Uterus (tissue), 4 donors: ENCODE results near the gene RNF13. TPM values are rescaled to one million over a fixed set of nuclear protein-coding genes. Genes with fewer than 3 reads are reported as not detected.

Experiments used
- DNase-seq, 2 donors: peaks; one replicate each; pipeline ENCODE4 v3.0.0-alpha.2; 2019 to 2020
- H3K27ac ChIP-seq, 2 donors: fragments of 200-600 bp; sonication (generic); 1 replicate in 1 of 2; 2 replicates in 1 of 2; pipeline ENCODE4 v1.5.1; 2016 to 2018
- H3K27me3 ChIP-seq, 2 donors: fragments of 200-600 bp; sonication (generic); one replicate each; pipeline ENCODE4 v1.5.1; 2018 to 2019; ENCODE audit warnings: control low read depth in 1 of 2
- H3K36me3 ChIP-seq, 2 donors: fragments of 200-600 bp; sonication (generic); one replicate each; pipeline ENCODE4 v1.5.1; 2019; ENCODE audit warnings: control low read depth in 1 of 2
- H3K4me1 ChIP-seq, 2 donors: fragments of 200-600 bp; sonication (generic); one replicate each; pipeline ENCODE4 v1.5.1; 2018 to 2019; ENCODE audit warnings: control low read depth in 1 of 2
- H3K4me3 ChIP-seq, 2 donors: fragments of 200-600 bp; sonication (generic); 1 replicate in 1 of 2; 2 replicates in 1 of 2; pipeline ENCODE4 v1.5.1; 2018 to 2019; ENCODE audit warnings: mild to moderate bottlenecking in 1 of 2
- H3K9me3 ChIP-seq, 2 donors: fragments of 200-600 bp; sonication (generic); one replicate each; pipeline ENCODE4 v1.5.1; 2019; ENCODE audit warnings: control low read depth in 1 of 2
- CTCF ChIP-seq, 4 experiments: fragments of 200-600 bp in 2 of 4; fragments of 450-650 bp in 2 of 4; sonication (generic) in 2 of 4; IDR thresholded peaks; one replicate each; pipeline ENCODE4 v1.5.1; 2016 to 2019; ENCODE audit warnings: antibody characterized with exemption in 4 of 4, mild to moderate bottlenecking in 2 of 4, moderate library complexity in 1 of 4
- POLR2A ChIP-seq, 2 donors: fragments of 450-650 bp; IDR thresholded peaks; one replicate each; pipeline ENCODE4 v1.6.1; 2016; ENCODE audit warnings: antibody characterized with exemption in 2 of 2, mild to moderate bottlenecking in 1 of 2, moderate library complexity in 1 of 2
- intact Hi-C: fragments of 100-400 bp; cut with DNase I; formaldehyde crosslinking; loops from one replicate; pipeline ENCODE4 v1.15.1; 2023; ENCODE audit warnings: low total_unique reads
- total RNA-seq, 4 donors: library from RNA; depleted of rRNA in 3 of 4; stranded (reverse); fragments of >200 nt in 3 of 4; gene quantifications; one replicate each; pipeline versions ENCODE4 v1.1.0 to v1.2.4, GENCODE V29; 2014 to 2023
- donor health status: DM: yes; HTN: yes; CAD: no.

RNF13 gene
- total RNA-seq, 4 donors from 2014 or later: 108 to 131 (median 113) TPM

DNA sequence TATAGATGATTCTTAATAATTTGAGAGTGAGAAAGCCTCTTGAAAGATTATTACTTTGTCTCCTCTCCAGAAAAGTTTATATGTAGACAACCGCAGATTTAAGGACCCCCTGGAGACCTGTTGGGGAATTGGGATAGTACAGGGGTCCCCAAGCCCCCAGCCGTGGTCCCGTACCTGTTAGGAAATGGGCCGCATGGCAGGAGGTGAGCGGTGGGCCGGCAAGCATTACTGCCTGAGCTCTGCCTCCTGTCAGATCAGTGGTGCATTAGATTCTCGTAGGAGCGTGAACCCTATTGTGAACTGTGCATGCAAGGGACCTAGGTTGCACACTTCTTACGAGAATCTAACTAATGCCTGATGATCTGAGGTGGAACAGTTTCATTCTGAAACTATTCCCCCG lies 79.4 kb downstream of the RNF13 start:
- intact Hi-C loops: no loop called here
- no peak for DNase-seq
- H3K4me1 ChIP-seq: no peaks in the 10 kb centered on the region
- no peak overlapping the region for H3K4me3 ChIP-seq
- no peak overlapping the region for H3K27ac ChIP-seq
- H3K27me3 ChIP-seq: no peaks in the 10 kb centered on the region
- H3K36me3 ChIP-seq: no peaks in the 10 kb centered on the region
- no peaks in the 10 kb centered on the region for H3K9me3 ChIP-seq
- TF ChIP-seq POLR2A (IDR thresholded peaks at IDR 0.05) (no peak), CTCF (IDR thresholded peaks at IDR 0.05) (no peak)

DNA sequence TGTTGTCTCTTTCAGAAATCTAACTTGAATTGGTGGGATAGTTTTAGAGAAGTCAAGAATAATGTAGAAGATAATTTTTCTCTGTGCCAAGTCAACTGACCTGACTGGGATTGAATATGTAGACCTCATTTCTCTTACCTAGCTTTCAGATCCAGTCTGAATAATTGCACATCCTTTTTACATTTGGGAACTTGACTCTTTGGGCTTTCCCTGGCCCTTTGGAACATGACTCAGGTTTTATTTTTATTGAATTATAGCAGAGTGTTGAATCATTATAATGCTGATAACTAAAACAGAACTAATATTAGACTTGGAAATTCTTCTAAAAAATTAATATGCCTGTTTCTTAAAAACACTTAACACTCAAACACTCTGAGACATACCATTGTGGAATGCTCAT lies 81.2 kb downstream of the RNF13 start:
- no peak for TF ChIP-seq CTCF (IDR thresholded peaks at IDR 0.05)
- TF ChIP-seq POLR2A (IDR thresholded peaks at IDR 0.05): no peak
- intact Hi-C loops: no loop called here
- H3K4me1 ChIP-seq: no peaks in the 10 kb centered on the region
- H3K36me3 ChIP-seq: no peaks in the 10 kb centered on the region
- H3K4me3 ChIP-seq: no peak overlapping the region
- no peak for DNase-seq
- H3K27ac ChIP-seq: no peak overlapping the region
- H3K27me3 ChIP-seq: no peaks in the 10 kb centered on the region
- H3K9me3 ChIP-seq: no peaks in the 10 kb centered on the region

- intact Hi-C loops: no loop called here
- Histone ChIP-seq H3K4me3 (no peak overlapping the region), H3K36me3 (no peaks in the 10 kb centered on the region), H3K27ac (no peak overlapping the region), H3K27me3 (no peaks in the 10 kb centered on the region), H3K4me1 (peaks cover 0 to under 1% of the 10 kb centered on the region in 2 donors), H3K9me3 (no peaks in the 10 kb centered on the region)
- TF ChIP-seq POLR2A (IDR thresholded peaks at IDR 0.05) (no peak), CTCF (IDR thresholded peaks at IDR 0.05) (no peak)
- DNase-seq: no peak
These were observed 82.3 kb downstream of the RNF13 start for GRCh38 chr3:149895339-149895738.

GRCh38 chr3:149895769-149896168 lies 82.8 kb downstream of the RNF13 start:
- intact Hi-C loops: no loop called here
- no peaks in the 10 kb centered on the region for H3K27me3 ChIP-seq

GRCh38 chr3:149898771-149899170 lies 85.8 kb downstream of the RNF13 start:
- DNase-seq: no peak
- Histone ChIP-seq H3K27ac (no peak overlapping the region), H3K4me1 (peaks cover 0 to 6% of the 10 kb centered on the region in 2 donors), H3K9me3 (no peaks in the 10 kb centered on the region), H3K4me3 (no peak overlapping the region), H3K27me3 (no peaks in the 10 kb centered on the region), H3K36me3 (no peaks in the 10 kb centered on the region)
- TF ChIP-seq CTCF (IDR thresholded peaks at IDR 0.05) (no peak), POLR2A (IDR thresholded peaks at IDR 0.05) (no peak)
- intact Hi-C loops: no loop called here

More at GRCh38 chr3:149895769-149896168, 82.8 kb downstream of the RNF13 start:
- Histone ChIP-seq H3K27ac (no peak overlapping the region), H3K4me3 (no peak overlapping the region), H3K9me3 (no peaks in the 10 kb centered on the region), H3K4me1 (peaks cover 0 to 5% of the 10 kb centered on the region in 2 donors), H3K36me3 (no peaks in the 10 kb centered on the region)
- TF ChIP-seq CTCF (IDR thresholded peaks at IDR 0.05) (no peak), POLR2A (IDR thresholded peaks at IDR 0.05) (no peak)
- no peak for DNase-seq
